ENCODE measurements around the gene ATAD2B.

DNA sequence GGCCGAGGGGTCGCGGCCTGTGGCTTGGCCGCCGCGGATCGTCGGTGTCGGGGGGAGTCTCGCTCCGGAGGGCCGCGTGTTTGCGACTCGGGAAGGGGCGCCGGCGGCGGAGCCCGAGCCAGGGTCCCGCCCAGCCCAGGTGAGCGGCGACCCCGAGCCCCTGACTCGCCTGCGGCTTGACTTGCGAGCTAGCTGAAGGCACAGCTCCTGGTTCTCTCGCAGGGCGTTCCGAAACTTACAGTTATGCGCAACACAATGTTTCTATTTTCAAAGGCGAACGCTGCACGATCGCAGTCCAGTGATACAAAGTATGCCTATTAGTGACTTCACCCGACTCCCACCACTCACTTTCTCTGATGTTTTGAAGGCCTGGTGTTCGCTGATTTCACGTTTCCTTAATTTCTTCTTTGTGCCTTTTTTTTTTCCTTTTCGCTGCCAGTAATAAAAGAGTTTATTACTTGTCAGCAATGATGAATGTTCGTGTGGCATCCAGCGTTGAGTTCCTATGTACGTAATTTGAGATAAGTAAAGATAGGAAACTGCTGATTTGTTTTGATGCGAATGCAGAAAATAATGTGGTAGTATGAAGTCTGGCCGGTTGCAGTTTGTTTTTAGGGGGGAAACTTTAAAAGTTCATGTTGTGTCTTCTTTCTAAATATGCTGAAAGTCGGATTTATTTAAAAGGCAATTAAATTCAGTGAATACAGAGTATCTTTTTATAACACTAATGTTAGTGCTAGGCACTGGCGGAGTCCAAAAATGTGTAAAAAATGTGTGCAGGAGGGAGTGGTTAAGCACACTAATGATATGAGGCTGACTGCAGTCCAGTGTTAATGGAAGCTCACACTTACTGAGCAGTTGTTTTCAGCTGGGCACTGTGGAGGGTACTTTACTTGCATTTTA, 14.0 kb upstream of the ATAD2B start:
- TF ChIP-seq SIN3A (IDR thresholded peaks at IDR 0.05; ENCODE audit: borderline replicate concordance, low read depth, low read length), result no peak
- TF ChIP-seq, protein P1, sequence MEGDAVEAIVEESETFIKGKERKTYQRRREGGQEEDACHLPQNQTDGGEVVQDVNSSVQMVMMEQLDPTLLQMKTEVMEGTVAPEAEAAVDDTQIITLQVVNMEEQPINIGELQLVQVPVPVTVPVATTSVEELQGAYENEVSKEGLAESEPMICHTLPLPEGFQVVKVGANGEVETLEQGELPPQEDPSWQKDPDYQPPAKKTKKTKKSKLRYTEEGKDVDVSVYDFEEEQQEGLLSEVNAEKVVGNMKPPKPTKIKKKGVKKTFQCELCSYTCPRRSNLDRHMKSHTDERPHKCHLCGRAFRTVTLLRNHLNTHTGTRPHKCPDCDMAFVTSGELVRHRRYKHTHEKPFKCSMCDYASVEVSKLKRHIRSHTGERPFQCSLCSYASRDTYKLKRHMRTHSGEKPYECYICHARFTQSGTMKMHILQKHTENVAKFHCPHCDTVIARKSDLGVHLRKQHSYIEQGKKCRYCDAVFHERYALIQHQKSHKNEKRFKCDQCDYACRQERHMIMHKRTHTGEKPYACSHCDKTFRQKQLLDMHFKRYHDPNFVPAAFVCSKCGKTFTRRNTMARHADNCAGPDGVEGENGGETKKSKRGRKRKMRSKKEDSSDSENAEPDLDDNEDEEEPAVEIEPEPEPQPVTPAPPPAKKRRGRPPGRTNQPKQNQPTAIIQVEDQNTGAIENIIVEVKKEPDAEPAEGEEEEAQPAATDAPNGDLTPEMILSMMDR (IDR thresholded peaks at IDR 0.05), result no peak
- no peak for TF ChIP-seq EP300 (IDR thresholded peaks at IDR 0.05; ENCODE audit: borderline replicate concordance in 1 of 2, low read depth in 1 of 2, low read length in 1 of 2)
- TF ChIP-seq, protein P2, sequence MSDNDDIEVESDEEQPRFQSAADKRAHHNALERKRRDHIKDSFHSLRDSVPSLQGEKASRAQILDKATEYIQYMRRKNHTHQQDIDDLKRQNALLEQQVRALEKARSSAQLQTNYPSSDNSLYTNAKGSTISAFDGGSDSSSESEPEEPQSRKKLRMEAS (IDR thresholded peaks at IDR 0.05; ENCODE audit: low read depth), result 0 out of 2 replicates have a peak, but pooled peaks have one; percentile 3
- 0 out of 2 replicates have a peak, but pooled peaks have one; percentile 27 for TF ChIP-seq MXI1 (IDR thresholded peaks at IDR 0.05; ENCODE audit: low read depth, low read length)
- TF ChIP-seq TAF1 (IDR thresholded peaks at IDR 0.05; ENCODE audit: borderline replicate concordance, low read depth, low read length), result no peak
- no peak for TF ChIP-seq GABPA (IDR thresholded peaks at IDR 0.05; ENCODE audit: low read depth)
- TF ChIP-seq, protein P3, sequence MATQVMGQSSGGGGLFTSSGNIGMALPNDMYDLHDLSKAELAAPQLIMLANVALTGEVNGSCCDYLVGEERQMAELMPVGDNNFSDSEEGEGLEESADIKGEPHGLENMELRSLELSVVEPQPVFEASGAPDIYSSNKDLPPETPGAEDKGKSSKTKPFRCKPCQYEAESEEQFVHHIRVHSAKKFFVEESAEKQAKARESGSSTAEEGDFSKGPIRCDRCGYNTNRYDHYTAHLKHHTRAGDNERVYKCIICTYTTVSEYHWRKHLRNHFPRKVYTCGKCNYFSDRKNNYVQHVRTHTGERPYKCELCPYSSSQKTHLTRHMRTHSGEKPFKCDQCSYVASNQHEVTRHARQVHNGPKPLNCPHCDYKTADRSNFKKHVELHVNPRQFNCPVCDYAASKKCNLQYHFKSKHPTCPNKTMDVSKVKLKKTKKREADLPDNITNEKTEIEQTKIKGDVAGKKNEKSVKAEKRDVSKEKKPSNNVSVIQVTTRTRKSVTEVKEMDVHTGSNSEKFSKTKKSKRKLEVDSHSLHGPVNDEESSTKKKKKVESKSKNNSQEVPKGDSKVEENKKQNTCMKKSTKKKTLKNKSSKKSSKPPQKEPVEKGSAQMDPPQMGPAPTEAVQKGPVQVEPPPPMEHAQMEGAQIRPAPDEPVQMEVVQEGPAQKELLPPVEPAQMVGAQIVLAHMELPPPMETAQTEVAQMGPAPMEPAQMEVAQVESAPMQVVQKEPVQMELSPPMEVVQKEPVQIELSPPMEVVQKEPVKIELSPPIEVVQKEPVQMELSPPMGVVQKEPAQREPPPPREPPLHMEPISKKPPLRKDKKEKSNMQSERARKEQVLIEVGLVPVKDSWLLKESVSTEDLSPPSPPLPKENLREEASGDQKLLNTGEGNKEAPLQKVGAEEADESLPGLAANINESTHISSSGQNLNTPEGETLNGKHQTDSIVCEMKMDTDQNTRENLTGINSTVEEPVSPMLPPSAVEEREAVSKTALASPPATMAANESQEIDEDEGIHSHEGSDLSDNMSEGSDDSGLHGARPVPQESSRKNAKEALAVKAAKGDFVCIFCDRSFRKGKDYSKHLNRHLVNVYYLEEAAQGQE (IDR thresholded peaks at IDR 0.05; ENCODE audit: low read depth, low read length), result no peak
- no peak for TF ChIP-seq POLR2AphosphoS5 (IDR thresholded peaks at IDR 0.05; ENCODE audit: low read depth, low read length)
- no peak for TF ChIP-seq SMC3 (IDR thresholded peaks at IDR 0.05; ENCODE audit: low read depth, low read length)
- no peak for TF ChIP-seq RAD21 (IDR thresholded peaks at IDR 0.05; ENCODE audit: low read length)
